H1 (cell line): ENCODE measurements around the gene MRC2. TPM values are rescaled to one million over a fixed set of nuclear protein-coding genes. Genes with fewer than 3 reads are reported as not detected.

Experiments used
- CTCF ChIA-PET: fragments of 300-600 bp; sonication (Branson Sonifier 250); formaldehyde crosslinking; loops from one replicate; lab custom pipeline; 2021; ENCODE audit not compliant: partially characterized antibody; lab: Charles Lee
- POLR2A ChIA-PET: fragments of 300-600 bp; sonication (Branson Sonifier 250); formaldehyde crosslinking; loops from one replicate; lab custom pipeline; 2021; ENCODE audit warnings: inconsistent platforms; ENCODE audit not compliant: partially characterized antibody; lab: Charles Lee
- DNase-seq, 2 experiments: peaks; one replicate each; pipeline versions ENCODE4 v3.0.0 to v3.0.0-alpha.2; 2010 to 2022; ENCODE audit warnings: low spot score in 2 of 2, low read depth in 1 of 2, mixed read lengths in 1 of 2
- FAIRE-seq: peaks from 2 replicates; lab custom pipeline; 2011; peaks lifted over from hg19 to GRCh38; lab: Jason Lieb, UNC
- H2AFZ ChIP-seq: 2 replicates; pipeline ENCODE4 v1.8.1; 2012; ENCODE audit warnings: low read length, inconsistent platforms
- H2AK5ac ChIP-seq: 2 replicates; pipeline ENCODE4 v1.6.1; 2013; ENCODE audit warnings: low read depth, low read length
- H2BK120ac ChIP-seq: replicated peaks from 2 replicates; pipeline ENCODE3; 2013; ENCODE audit warnings: low read depth, low read length, inconsistent platforms
- H2BK12ac ChIP-seq: 2 replicates; pipeline ENCODE4 v1.6.1; 2013; ENCODE audit warnings: low read depth, low read length
- H2BK15ac ChIP-seq: 2 replicates; pipeline ENCODE4 v1.6.1; 2013; ENCODE audit warnings: low read length
- H2BK20ac ChIP-seq: 2 replicates; pipeline ENCODE4 v1.6.1; 2013; ENCODE audit warnings: low read length
- H2BK5ac ChIP-seq: 2 replicates; pipeline ENCODE4 v1.6.1; 2013; ENCODE audit warnings: low read depth, low read length
- H3K14ac ChIP-seq: 2 replicates; pipeline ENCODE4 v1.6.1; 2013; ENCODE audit warnings: inconsistent platforms; ENCODE audit not compliant: insufficient read length
- H3K18ac ChIP-seq: 2 replicates; pipeline ENCODE4 v1.6.1; 2013; ENCODE audit warnings: low read length; ENCODE audit errors: extremely low read depth
- H3K23ac ChIP-seq: 2 replicates; pipeline ENCODE4 v1.6.1; 2013; ENCODE audit warnings: inconsistent platforms; ENCODE audit not compliant: insufficient read length
- H3K23me2 ChIP-seq: 2 replicates; pipeline ENCODE4 v1.6.1; 2013; ENCODE audit warnings: low read depth, low read length
- H3K27ac ChIP-seq: 2 replicates; pipeline ENCODE4 v1.6.1; 2011; ENCODE audit warnings: low read depth, low read length, inconsistent platforms
- H3K27me3 ChIP-seq, 4 experiments: replicated peaks in 1 of 4; 1 replicate in 1 of 4; 2 replicates in 3 of 4; pipeline versions ENCODE4 v1.6.1 to v1.8.1; 2011 to 2013; ENCODE audit warnings: low read length in 3 of 4, mild to moderate bottlenecking in 3 of 4, inconsistent platforms in 2 of 4, mixed read lengths in 2 of 4, moderate library complexity in 1 of 4; ENCODE audit not compliant: control insufficient read depth in 3 of 4, insufficient read depth in 3 of 4; ENCODE audit errors: extremely low read depth in 1 of 4
- H3K36me3 ChIP-seq, 4 experiments: 2 replicates each; pipeline versions ENCODE4 v1.6.1 to v1.8.1; 2011 to 2013; ENCODE audit warnings: mild to moderate bottlenecking in 4 of 4, low read length in 3 of 4, moderate library complexity in 2 of 4, control low read depth in 1 of 4, inconsistent platforms in 1 of 4; ENCODE audit not compliant: insufficient read depth in 4 of 4, control insufficient read depth in 2 of 4
- H3K4ac ChIP-seq: replicated peaks from 2 replicates; pipeline ENCODE3; 2013; ENCODE audit warnings: low read length, low read depth, mixed read lengths, inconsistent platforms; ENCODE audit not compliant: insufficient read length
- H3K4me1 ChIP-seq, 4 experiments: replicated peaks in 1 of 4; 1 replicate in 1 of 4; 2 replicates in 3 of 4; pipeline versions ENCODE4 v1.6.1 to v1.8.1; 2011 to 2013; ENCODE audit warnings: low read length in 3 of 4, inconsistent platforms in 2 of 4, mixed read lengths in 1 of 4; ENCODE audit not compliant: insufficient read depth in 4 of 4, control insufficient read depth in 3 of 4
- H3K4me2 ChIP-seq, 2 experiments: 2 replicates each; pipeline versions ENCODE4 v1.6.1 to v1.8.1; 2011 to 2013; ENCODE audit warnings: low read depth in 2 of 2, low read length in 2 of 2, control low read depth in 1 of 2, inconsistent platforms in 1 of 2, mild to moderate bottlenecking in 1 of 2; ENCODE audit not compliant: insufficient read depth in 1 of 2
- H3K4me3 ChIP-seq, 4 experiments: fragments of 200-600, 300-600 bp in 1 of 4; sonication (generic), shearing (Covaris generic), sonication (Bioruptor Twin) in 1 of 4; 2 replicates each; pipeline versions ENCODE4 v1.5.1 to v1.8.1; 2011 to 2016; ENCODE audit warnings: low read length in 4 of 4, low read depth in 3 of 4, control low read depth in 2 of 4, inconsistent platforms in 2 of 4, mild to moderate bottlenecking in 2 of 4, mixed read lengths in 1 of 4, moderate library complexity in 1 of 4; ENCODE audit not compliant: insufficient read depth in 2 of 4; ENCODE audit errors: extremely low read depth in 1 of 4
- H3K56ac ChIP-seq: replicated peaks from 2 replicates; pipeline ENCODE3; 2013; ENCODE audit warnings: low read depth, mild to moderate bottlenecking, mixed read lengths, low read length, inconsistent platforms; ENCODE audit not compliant: insufficient read length
- H3K79me1 ChIP-seq: 2 replicates; pipeline ENCODE4 v1.6.1; 2013; ENCODE audit warnings: low read depth, low read length, control low read depth
- H3K79me2 ChIP-seq, 2 experiments: 2 replicates each; pipeline versions ENCODE4 v1.6.1 to v1.8.1; 2012 to 2013; ENCODE audit warnings: low read length in 2 of 2, mild to moderate bottlenecking in 2 of 2, inconsistent platforms in 1 of 2; ENCODE audit not compliant: insufficient read depth in 2 of 2, control insufficient read depth in 1 of 2
- H3K9ac ChIP-seq, 4 experiments: replicated peaks in 1 of 4; 1 replicate in 1 of 4; 2 replicates in 3 of 4; pipeline versions ENCODE4 v1.6.1 to v1.8.1; 2011 to 2013; ENCODE audit warnings: low read depth in 3 of 4, low read length in 3 of 4, control low read depth in 2 of 4, mild to moderate bottlenecking in 2 of 4, moderate library complexity in 2 of 4, inconsistent platforms in 1 of 4; ENCODE audit errors: extremely low read depth in 1 of 4
- H3K9me3 ChIP-seq, 2 experiments: 2 replicates each; pipeline versions ENCODE4 v1.6.1 to v1.8.1; 2012 to 2013; ENCODE audit warnings: mild to moderate bottlenecking in 2 of 2, moderate library complexity in 2 of 2, control low read depth in 1 of 2, inconsistent platforms in 1 of 2, low read depth in 1 of 2, low read length in 1 of 2, mixed read lengths in 1 of 2; ENCODE audit not compliant: insufficient read depth in 2 of 2
- H4K20me1 ChIP-seq, 2 experiments: replicated peaks in 1 of 2; 2 replicates each; pipeline versions ENCODE3 to v1.8.1; 2011 to 2013; ENCODE audit warnings: inconsistent platforms in 2 of 2, low read length in 2 of 2, mild to moderate bottlenecking in 1 of 2; ENCODE audit not compliant: insufficient read depth in 2 of 2, control insufficient read depth in 1 of 2
- H4K5ac ChIP-seq: 2 replicates; pipeline ENCODE4 v1.6.1; 2013; ENCODE audit warnings: low read length, low read depth, mixed read lengths, inconsistent platforms; ENCODE audit not compliant: insufficient read length
- H4K8ac ChIP-seq: 2 replicates; pipeline ENCODE4 v1.8.0; 2013; ENCODE audit warnings: mild to moderate bottlenecking, moderate library complexity, low read length, inconsistent platforms; ENCODE audit not compliant: insufficient read depth; ENCODE audit errors: extremely low read depth
- H4K91ac ChIP-seq: replicated peaks from 2 replicates; pipeline ENCODE3; 2013; ENCODE audit warnings: low read length, mixed read lengths, inconsistent platforms; ENCODE audit not compliant: insufficient read length
- CEBPB ChIP-seq: IDR thresholded peaks from 2 replicates; pipeline ENCODE4 v1.6.1; 2012; ENCODE audit warnings: low read depth, low read length
- GTF2F1 ChIP-seq: IDR thresholded peaks from 2 replicates; pipeline ENCODE4 v1.6.1; 2012; ENCODE audit warnings: low read depth, low read length, improper control_type of control experiment, borderline replicate concordance
- MAFK ChIP-seq: IDR thresholded peaks from 2 replicates; pipeline ENCODE4 v1.6.1; 2012; ENCODE audit warnings: low read depth, mild to moderate bottlenecking, improper control_type of control experiment, low read length
- POLR2AphosphoS5 ChIP-seq: IDR thresholded peaks from 2 replicates; pipeline ENCODE4 v1.6.1; 2011; ENCODE audit warnings: low read depth, low read length
- POU5F1 ChIP-seq: IDR thresholded peaks from 2 replicates; pipeline ENCODE4 v1.6.1; 2011; ENCODE audit warnings: low read depth, mild to moderate bottlenecking, low read length, moderate library complexity
- SAP30 ChIP-seq: fragments of 300-600 bp; sonication (generic); IDR thresholded peaks from 2 replicates; pipeline ENCODE4 v1.7.1; 2012; ENCODE audit warnings: low read length, moderate library complexity, mild to moderate bottlenecking, inconsistent platforms; ENCODE audit not compliant: insufficient read depth, insufficient replicate concordance
- SP1 ChIP-seq: IDR thresholded peaks from 2 replicates; pipeline ENCODE4 v1.6.1; 2011; ENCODE audit warnings: low read depth, low read length
- SRF ChIP-seq: IDR thresholded peaks from 2 replicates; pipeline ENCODE4 v1.6.1; 2011; ENCODE audit warnings: mild to moderate bottlenecking, low read depth, low read length, moderate library complexity
- WGBS, 2 experiments: shearing (Covaris generic) in 1 of 2; methylation state at CpG; one replicate each; pipeline versions ENCODE4 v1.1.6 to v1.1.7; 2013 to 2015; ENCODE audit warnings: low lambda C conversion rate in 2 of 2, mixed read lengths in 2 of 2, inconsistent platforms in 1 of 2, low coverage in 1 of 2, missing lambda C conversion rate in 1 of 2; ENCODE audit not compliant: insufficient replicate concordance in 2 of 2, insufficient coverage in 1 of 2, insufficient read length in 1 of 2; ENCODE audit errors: extremely low coverage in 1 of 2, missing lambda C conversion rate in 1 of 2; 5-methylcytosine and 5-hydroxymethylcytosine counted together
- polyA plus RNA-seq, 7 experiments: library from polyadenylated mRNA; depleted of rRNA in 3 of 7; stranded (reverse) in 5 of 7; unstranded in 2 of 7; fragments of >200 nt in 5 of 7; fragments of 200-250 nt in 2 of 7; gene quantifications; 1 replicate in 5 of 7; 2 replicates in 1 of 7; 4 replicates in 1 of 7; pipeline versions ENCODE4 v1.2.1 to v1.2.3, GENCODE V29; 2011 to 2013; ENCODE audit warnings: missing spikeins in 2 of 7, mixed read lengths in 2 of 7
- total RNA-seq: library from RNA; stranded (reverse); fragmentation: NEBNext Ultra II Directional; extraction: Animal tissue kit (Norgen Biotek cat#: 25700); gene quantifications from 2 replicates; pipeline ENCODE4 v1.2.1, GENCODE V29; 2021
- TF ChIP-seq, protein P1 (sequence below): IDR thresholded peaks from 2 replicates; pipeline ENCODE4 v1.6.1; 2012; ENCODE audit warnings: inconsistent platforms

Gene MRC2
- total and polyA plus RNA-seq, 2 of the 8 experiments (the other 6 are each of a cell fraction or from before 2014, with no cell fraction given): 7.0 to 24.2 TPM

DNA sequence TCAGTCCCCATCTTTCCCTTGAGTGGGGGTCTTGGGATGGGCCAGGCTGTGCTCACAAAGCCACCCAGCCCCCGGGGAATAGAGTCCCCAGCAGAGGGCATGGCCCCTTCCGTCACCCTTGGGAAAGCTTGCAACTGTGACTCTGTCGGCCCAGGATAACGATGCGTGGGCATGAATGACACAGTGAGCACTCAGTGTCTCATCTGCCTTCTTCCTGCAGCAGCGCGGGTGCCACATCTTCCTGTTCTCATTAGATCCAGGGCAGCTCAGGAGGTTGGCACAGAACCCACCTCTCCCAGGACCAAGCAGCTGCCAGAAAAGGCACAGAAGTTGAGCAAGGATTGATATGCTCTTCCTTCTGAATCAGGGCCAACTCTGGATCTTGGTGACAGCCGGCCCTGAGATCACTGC lies 84.7 kb downstream of the MRC2 start:
- H3K4me1 ChIP-seq: peaks cover 0 to 3% (median 0%) of the 10 kb centered on the region in 4 experiments; a peak in 5 of 7 replicates
- H3K4me3 ChIP-seq: no peak overlapping the region
- no peaks in the 10 kb centered on the region; a peak in 1 of 8 replicates for H3K36me3 ChIP-seq
- POLR2A ChIA-PET: no interaction called here
- H4K91ac ChIP-seq: no peak overlapping the region
- no peak overlapping the region; the same call in 1 of the 2 replicates for H2BK5ac ChIP-seq
- H4K5ac ChIP-seq: no peak overlapping the region
- no peak overlapping the region for H3K23ac ChIP-seq
- DNase-seq: no peak
- H2AK5ac ChIP-seq: peak overlapping the region; percentile 16; the same call in 1 of the 2 replicates
- H3K18ac ChIP-seq: no peak overlapping the region
- H3K14ac ChIP-seq: no peak overlapping the region
- TF ChIP-seq SP1 (no peak), POU5F1 (no peak), POLR2AphosphoS5 (no peak), SRF (no peak), MAFK (no peak), SAP30 (no peak), CEBPB (no peak), GTF2F1 (no peak)
- TF ChIP-seq, protein P1, sequence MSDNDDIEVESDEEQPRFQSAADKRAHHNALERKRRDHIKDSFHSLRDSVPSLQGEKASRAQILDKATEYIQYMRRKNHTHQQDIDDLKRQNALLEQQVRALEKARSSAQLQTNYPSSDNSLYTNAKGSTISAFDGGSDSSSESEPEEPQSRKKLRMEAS: no peak
- TF ChIP-seq, all 59 proteins: peak for 0
- H4K8ac ChIP-seq: no peak overlapping the region
- no peak overlapping the region for H2BK120ac ChIP-seq
- H4K20me1 ChIP-seq: no peaks in the 10 kb centered on the region
- H3K4ac ChIP-seq: no peak overlapping the region
- no peak overlapping the region for H3K4me2 ChIP-seq
- H3K9me3 ChIP-seq: peaks cover 7 to 11% of the 10 kb centered on the region in 2 experiments
- H3K79me1 ChIP-seq: no peaks in the 10 kb centered on the region
- FAIRE-seq: no peak
- H2BK12ac ChIP-seq: no peak overlapping the region
- CTCF ChIA-PET: interaction anchor here (1.7 to 4.7 kb wide), 2 partner anchors 10 to 18 kb away, joined by 4 to 43 read pairs; no protein-coding TSS in a partner anchor
- H3K23me2 ChIP-seq: no peaks in the 10 kb centered on the region
- H2AFZ ChIP-seq: no peak overlapping the region
- H3K56ac ChIP-seq: no peak overlapping the region
- H2BK15ac ChIP-seq: no peak overlapping the region
- H3K79me2 ChIP-seq: no peaks in the 10 kb centered on the region
- WGBS, 2 experiments: 83% methylated on average over 8 of the region's 8 CpGs; no CpG with 5 or more reads in 1 of the 2 experiments
- no peak overlapping the region for H2BK20ac ChIP-seq
- H3K9ac ChIP-seq: no peak overlapping the region
- H3K27me3 ChIP-seq: no peaks in the 10 kb centered on the region; a peak in 2 of 7 replicates
- H3K27ac ChIP-seq: no peak overlapping the region
